Chondrocyte (in vitro differentiated cells): ENCODE measurements around the gene GET3. TPM values are rescaled to one million over a fixed set of nuclear protein-coding genes. Genes with fewer than 3 reads are reported as not detected.

Source experiments
- DNase-seq: peaks from one replicate; pipeline ENCODE4 v3.0.0; 2021; ENCODE audit warnings: mixed read lengths, low spot score
- H3K27ac Mint-ChIP-seq: one replicate; pipeline ENCODE4 v1.8.0; 2021; ENCODE audit warnings: mild to moderate bottlenecking, moderate library complexity, mixed read lengths; ENCODE audit not compliant: unreplicated experiment
- H3K27me3 Mint-ChIP-seq: 2 replicates; pipeline ENCODE4 v1.8.0; 2021; ENCODE audit warnings: low read depth, mixed read lengths
- H3K36me3 Mint-ChIP-seq: 2 replicates; pipeline ENCODE4 v1.8.0; 2021; ENCODE audit warnings: low read depth, mixed read lengths
- H3K4me1 Mint-ChIP-seq: 2 replicates; pipeline ENCODE4 v1.8.0; 2021; ENCODE audit warnings: low read depth, mild to moderate bottlenecking, mixed read lengths
- H3K4me3 Mint-ChIP-seq: one replicate; pipeline ENCODE4 v1.8.0; 2021; ENCODE audit warnings: mild to moderate bottlenecking, moderate library complexity, mixed read lengths; ENCODE audit not compliant: unreplicated experiment
- H3K9me3 Mint-ChIP-seq: 2 replicates; pipeline ENCODE4 v1.8.0; 2021; ENCODE audit warnings: low read depth, mixed read lengths
- CTCF ChIP-seq: fragments of 200-600 bp; sonication (generic); IDR thresholded peaks from 2 replicates; pipeline ENCODE4 v1.5.0; 2021; ENCODE audit warnings: antibody characterized with exemption, mild to moderate bottlenecking, moderate library complexity
- total RNA-seq: library from RNA; stranded (reverse); gene quantifications from 3 replicates; pipeline ENCODE4 v1.2.1, GENCODE V29; 2021

The GET3 gene
- total RNA-seq, 1 donor from 2014 or later, result 48.8 TPM

GRCh38 chr19:12698138-12698537 lies 39.2 kb upstream of the GET3 start:
- no peak for TF ChIP-seq CTCF
- Mint-ChIP-seq H3K36me3 (peaks cover 14% of the 10 kb centered on the region), H3K4me1 (peaks cover 10% of the 10 kb centered on the region), H3K27ac (peak overlapping the region; percentile 8), H3K27me3 (no peaks in the 10 kb centered on the region), H3K9me3 (no peaks in the 10 kb centered on the region), H3K4me3 (peak overlapping the region; percentile 35)
- no peak for DNase-seq

GRCh38 chr19:12701596-12702282 lies 35.6 kb upstream of the GET3 start:
- Mint-ChIP-seq H3K4me1 (peaks cover 5% of the 10 kb centered on the region), H3K27me3 (no peaks in the 10 kb centered on the region), H3K4me3 (no peak overlapping the region), H3K9me3 (no peaks in the 10 kb centered on the region), H3K36me3 (peaks cover 38% of the 10 kb centered on the region), H3K27ac (no peak overlapping the region)
- no peak for DNase-seq
- TF ChIP-seq CTCF, result no peak

- Mint-ChIP-seq H3K27me3 (no peaks in the 10 kb centered on the region), H3K9me3 (no peaks in the 10 kb centered on the region), H3K4me1 (peaks cover 2% of the 10 kb centered on the region), H3K36me3 (peaks cover 38% of the 10 kb centered on the region), H3K4me3 (no peak overlapping the region), H3K27ac (peak overlapping the region; percentile 51)
- no peak for TF ChIP-seq CTCF
- no peak for DNase-seq
These were observed 34.3 kb upstream of the GET3 start for GRCh38 chr19:12703046-12703445.

- no peaks in the 10 kb centered on the region for H3K9me3 Mint-ChIP-seq
- H3K4me1 Mint-ChIP-seq, result no peaks in the 10 kb centered on the region
- no peaks in the 10 kb centered on the region for H3K27me3 Mint-ChIP-seq
- no peak overlapping the region for H3K27ac Mint-ChIP-seq
- H3K36me3 Mint-ChIP-seq, result peaks cover 35% of the 10 kb centered on the region
- no peak overlapping the region for H3K4me3 Mint-ChIP-seq
- TF ChIP-seq CTCF, result no peak
- no peak for DNase-seq
These were observed 32.1 kb upstream of the GET3 start for GRCh38 chr19:12705169-12705568.

GRCh38 chr19:12705654-12706331 lies 31.5 kb upstream of the GET3 start:
- no peak overlapping the region for H3K4me3 Mint-ChIP-seq
- H3K36me3 Mint-ChIP-seq, result peaks cover 39% of the 10 kb centered on the region
- no peak for TF ChIP-seq CTCF
- no peaks in the 10 kb centered on the region for H3K4me1 Mint-ChIP-seq
- no peaks in the 10 kb centered on the region for H3K9me3 Mint-ChIP-seq
- no peaks in the 10 kb centered on the region for H3K27me3 Mint-ChIP-seq
- DNase-seq, result peak; percentile 93
- no peak overlapping the region for H3K27ac Mint-ChIP-seq
